Midbrain (tissue), 1 donor: ENCODE measurements around the gene FER.
"Not testable (repeated sequence)": the region's sequence is repeated elsewhere in the genome, so short reads cannot be mapped to it uniquely, and the experiment has no call there.

Experiments used
- DNase-seq: peaks from one replicate; lab custom pipeline; 2025; lab: John Stamatoyannopoulos, UW

Gene FER

GRCh38 chr5:108957333-108957732, 209.6 kb downstream of the FER start:
- DNase-seq, result no peak

- DNase-seq, result no peak
These were observed 219.2 kb downstream of the FER start for GRCh38 chr5:108966910-108967309.

GRCh38 chr5:108974594-108974993, 226.9 kb downstream of the FER start:
- no peak for DNase-seq

- no peak for DNase-seq
These were observed 228.0 kb downstream of the FER start for GRCh38 chr5:108975697-108976096.

- no peak for DNase-seq
These were observed 235.9 kb downstream of the FER start for GRCh38 chr5:108983461-108984092.

- no peak for DNase-seq
These were observed 242.2 kb downstream of the FER start for GRCh38 chr5:108989761-108990392.

GRCh38 chr5:108992396-108993085, 244.8 kb downstream of the FER start:
- not testable (repeated sequence) for DNase-seq

GRCh38 chr5:108993440-108993839, 245.7 kb downstream of the FER start:
- not testable (repeated sequence) for DNase-seq

- DNase-seq, result no peak
These were observed 250.0 kb downstream of the FER start for GRCh38 chr5:108997720-108998119.

GRCh38 chr5:108998216-108998615, 250.5 kb downstream of the FER start:
- DNase-seq, result no peak

GRCh38 chr5:109003928-109004327, 256.2 kb downstream of the FER start:
- DNase-seq, result no peak

- DNase-seq, result no peak
These were observed 257.8 kb downstream of the FER start for GRCh38 chr5:109005297-109006009.

- no peak for DNase-seq
These were observed 258.4 kb downstream of the FER start for GRCh38 chr5:109006129-109006528.

GRCh38 chr5:109016300-109016699, 268.6 kb downstream of the FER start:
- no peak for DNase-seq

- no peak for DNase-seq
These were observed 274.4 kb downstream of the FER start for GRCh38 chr5:109022056-109022455.

- DNase-seq, result not testable (repeated sequence)
These were observed 278.0 kb downstream of the FER start for GRCh38 chr5:109025729-109026128.

GRCh38 chr5:109027983-109028607, 280.4 kb downstream of the FER start:
- DNase-seq, result no peak

GRCh38 chr5:109028608-109029299, 281.1 kb downstream of the FER start:
- DNase-seq, result no peak

- DNase-seq, result no peak
These were observed 282.1 kb downstream of the FER start for GRCh38 chr5:109029847-109030246.

- no peak for DNase-seq
These were observed 282.9 kb downstream of the FER start for GRCh38 chr5:109030360-109031143.

GRCh38 chr5:109034306-109034705, 286.6 kb downstream of the FER start:
- DNase-seq, result no peak
